Panc1 (cell line): ENCODE measurements around the gene DCAF8. TPM values are rescaled to one million over a fixed set of nuclear protein-coding genes. Genes with fewer than 3 reads are reported as not detected.

ENCODE experiments used
- ATAC-seq: fragments of 200-7000 bp; cut with Tn5 transposase; 2 replicates; pipeline ENCODE4 v1.9.1; 2020; ENCODE audit warnings: mild to moderate bottlenecking, moderate library complexity
- BruUV-seq: library from RNA; stranded (reverse); fragments of 400-500 nt; replicated peaks from 2 replicates; lab custom pipeline; 2021; lab: Mats Ljungman, UMichigan
- CTCF ChIA-PET: fragments of 300-600 bp; sonication (Branson Sonifier 250); formaldehyde crosslinking; loops from one replicate; lab custom pipeline; 2022; ENCODE audit warnings: antibody characterized with exemption; lab: Charles Lee
- POLR2A ChIA-PET: fragments of 300-600 bp; sonication (Branson Sonifier 250); formaldehyde crosslinking; loops from one replicate; lab custom pipeline; 2022; ENCODE audit warnings: antibody characterized with exemption; lab: Charles Lee
- DNase-seq: peaks from one replicate; pipeline ENCODE4 v3.0.0-alpha.2; 2010; ENCODE audit warnings: low read depth, low spot score
- H3K27ac ChIP-seq: 2 replicates; pipeline ENCODE4 v1.5.1; 2011; ENCODE audit warnings: mild to moderate bottlenecking, low read length, inconsistent platforms
- H3K27me3 ChIP-seq: fragments of 200-500 bp; sonication (Bioruptor generic); 2 replicates; pipeline ENCODE4 v1.6.0; 2014; ENCODE audit warnings: low read length, inconsistent platforms; ENCODE audit not compliant: control insufficient read depth, insufficient read depth
- H3K36me3 ChIP-seq: fragments of 200-500 bp; sonication (Bioruptor generic); 2 replicates; pipeline ENCODE4 v1.5.1; 2014; ENCODE audit warnings: inconsistent platforms, mild to moderate bottlenecking, low read length, moderate library complexity; ENCODE audit not compliant: control insufficient read depth, insufficient read depth
- H3K4me1 ChIP-seq: 2 replicates; pipeline ENCODE4 v1.5.1; 2011; ENCODE audit warnings: inconsistent platforms, mild to moderate bottlenecking, low read length, moderate library complexity; ENCODE audit not compliant: control insufficient read depth, insufficient read depth
- H3K4me3 ChIP-seq, 2 experiments: 2 replicates each; pipeline ENCODE4 v1.5.1; 2011 to 2012; ENCODE audit warnings: low read depth in 2 of 2, low read length in 2 of 2, mild to moderate bottlenecking in 2 of 2, inconsistent platforms in 1 of 2, moderate library complexity in 1 of 2
- H3K9me3 ChIP-seq: fragments of 200-500 bp; sonication (Bioruptor generic); 2 replicates; pipeline ENCODE4 v1.5.1; 2014; ENCODE audit warnings: low read depth, mild to moderate bottlenecking, inconsistent platforms, low read length, moderate library complexity; ENCODE audit not compliant: control insufficient read depth, insufficient read depth
- CTCF ChIP-seq: fragments of 450-650 bp; IDR thresholded peaks from 2 replicates; pipeline ENCODE4 v1.5.1; 2017; ENCODE audit warnings: mild to moderate bottlenecking
- POLR2AphosphoS5 ChIP-seq: IDR thresholded peaks from 2 replicates; pipeline ENCODE4 v1.6.1; 2012; ENCODE audit warnings: mild to moderate bottlenecking, low read depth, low read length, moderate library complexity
- REST ChIP-seq, 2 experiments: IDR thresholded peaks; 2 replicates each; pipeline ENCODE4 v1.6.1; 2011 to 2012; ENCODE audit warnings: low read depth in 2 of 2, control low read depth in 1 of 2, low read length in 1 of 2, mild to moderate bottlenecking in 1 of 2, moderate library complexity in 1 of 2; ENCODE audit not compliant: insufficient read depth in 1 of 2
- SIN3A ChIP-seq: IDR thresholded peaks from 2 replicates; pipeline ENCODE4 v1.6.1; 2012; ENCODE audit warnings: low read depth, mild to moderate bottlenecking, low read length, moderate library complexity, borderline replicate concordance; ENCODE audit not compliant: insufficient read depth
- TCF7L2 ChIP-seq: IDR thresholded peaks from 2 replicates; pipeline ENCODE4 v1.6.1; 2011; ENCODE audit warnings: mild to moderate bottlenecking, low read depth, low read length, inconsistent platforms
- in situ Hi-C: cut with HindIII; loops from 2 replicates; pipeline ENCODE4 v1.10.0; 2016; ENCODE audit warnings: low sequenced_read_pairs, low pct_unique_long_range_greater_than_20kb
- intact Hi-C: fragments of 100-400 bp; cut with micrococcal nuclease; formaldehyde crosslinking; loops from one replicate; pipeline ENCODE4 v1.10.0; 2022; ENCODE audit not compliant: unreplicated experiment
- total RNA-seq: library from RNA; stranded (reverse); gene quantifications from one replicate; pipeline ENCODE4 v1.2.1, GENCODE V29; 2021; ENCODE audit not compliant: unreplicated experiment

The DCAF8 gene
- total RNA-seq, 1 experiment from 2014 or later = 127 TPM

GRCh38 chr1:160214481-160215140, 47.7 kb downstream of the DCAF8 start:
- intact Hi-C loops = no loop called here
- DNase-seq (no peak), ATAC-seq (no peak)
- BruUV-seq = TSS peak; percentile 72
- no peak overlapping the region for H3K27ac ChIP-seq
- no peak overlapping the region for H3K4me3 ChIP-seq
- peaks cover 2% of the 10 kb centered on the region; the same call in 1 of the 2 replicates for H3K4me1 ChIP-seq
- POLR2A ChIA-PET = no interaction called here
- no peaks in the 10 kb centered on the region for H3K27me3 ChIP-seq
- TF ChIP-seq REST (IDR thresholded peaks at IDR 0.05; ENCODE audit: insufficient read depth in 1 of 2, low read depth in 2 of 2, low read length in 1 of 2) (no peak), POLR2AphosphoS5 (no peak), SIN3A (no peak), CTCF (no peak)
- H3K36me3 ChIP-seq = peaks cover 35% of the 10 kb centered on the region
- no peaks in the 10 kb centered on the region for H3K9me3 ChIP-seq
- CTCF ChIA-PET = no interaction called here
- in situ Hi-C loops = no loop called here

GRCh38 chr1:160211046-160211790, 51.1 kb downstream of the DCAF8 start:
- Histone ChIP-seq H3K4me1 (peaks cover 9% of the 10 kb centered on the region), H3K27me3 (no peaks in the 10 kb centered on the region), H3K9me3 (no peaks in the 10 kb centered on the region), H3K36me3 (peaks cover 19% of the 10 kb centered on the region), H3K4me3 (no peak overlapping the region), H3K27ac (no peak overlapping the region)
- no TSS peak for BruUV-seq
- ATAC-seq (no peak), DNase-seq (no peak)
- in situ Hi-C loops = no loop called here
- TF ChIP-seq TCF7L2 = no peak
- no peak for TF ChIP-seq CTCF
- TF ChIP-seq REST (IDR thresholded peaks at IDR 0.05; ENCODE audit: insufficient read depth in 1 of 2, low read depth in 2 of 2, low read length in 1 of 2) = no peak
- TF ChIP-seq POLR2AphosphoS5 = no peak
- no peak for TF ChIP-seq SIN3A
- POLR2A ChIA-PET = no interaction called here
- CTCF ChIA-PET = no interaction called here
- intact Hi-C loops = no loop called here
